Vagina (tissue), 2 donors: Measurements from ENCODE around the gene C10orf71. TPM values are rescaled to one million over a fixed set of nuclear protein-coding genes. Genes with fewer than 3 reads are reported as not detected.

Experiments used
- DNase-seq, 2 donors: peaks; one replicate each; pipeline ENCODE4 v3.0.0-alpha.2; 2017; ENCODE audit errors: extremely low spot score in 2 of 2
- H3K27ac ChIP-seq: fragments of 200-600 bp; sonication (generic); one replicate; pipeline ENCODE4 v1.5.1; 2019
- H3K27me3 ChIP-seq: fragments of 200-600 bp; sonication (generic); one replicate; pipeline ENCODE4 v1.5.1; 2019
- H3K36me3 ChIP-seq, 2 donors: fragments of 200-600 bp; sonication (generic); one replicate each; pipeline ENCODE4 v1.5.1; 2017 to 2019
- H3K4me1 ChIP-seq: fragments of 200-600 bp; sonication (generic); one replicate; pipeline ENCODE4 v1.5.1; 2019
- H3K4me3 ChIP-seq, 2 donors: fragments of 200-600 bp; sonication (generic); 1 replicate in 1 of 2; 2 replicates in 1 of 2; pipeline ENCODE4 v1.5.1; 2016 to 2019
- H3K9me3 ChIP-seq: fragments of 200-600 bp; sonication (generic); one replicate; pipeline ENCODE4 v1.5.1; 2019
- CTCF ChIP-seq, 3 experiments: fragments of 450-650 bp in 2 of 3; fragments of 200-600 bp in 1 of 3; sonication (generic) in 1 of 3; IDR thresholded peaks; one replicate each; pipeline ENCODE4 v1.5.1; 2017 to 2019; ENCODE audit warnings: antibody characterized with exemption in 3 of 3, mild to moderate bottlenecking in 2 of 3, moderate library complexity in 2 of 3
- POLR2A ChIP-seq, 2 donors: fragments of 450-650 bp; IDR thresholded peaks; one replicate each; pipeline ENCODE4 v1.6.1; 2017; ENCODE audit warnings: antibody characterized with exemption in 2 of 2, mild to moderate bottlenecking in 2 of 2, moderate library complexity in 2 of 2
- POLR2AphosphoS5 ChIP-seq, 2 donors: sonication (generic); formaldehyde crosslinking; IDR thresholded peaks; one replicate each; pipeline ENCODE4 v1.9.0; 2017; ENCODE audit warnings: antibody characterized with exemption in 2 of 2, mild to moderate bottlenecking in 2 of 2, low read depth in 1 of 2; ENCODE audit not compliant: insufficient read depth in 1 of 2
- intact Hi-C: fragments of 100-400 bp; cut with DNase I; formaldehyde crosslinking; loops from one replicate; pipeline ENCODE4 v1.15.1; 2023
- total RNA-seq: library from RNA; depleted of rRNA; stranded (reverse); fragments of >200 nt; gene quantifications from one replicate; pipeline ENCODE4 v1.2.3, GENCODE V29; 2016

The C10orf71 gene
- total RNA-seq, 1 donor from 2014 or later: not detected

DNA sequence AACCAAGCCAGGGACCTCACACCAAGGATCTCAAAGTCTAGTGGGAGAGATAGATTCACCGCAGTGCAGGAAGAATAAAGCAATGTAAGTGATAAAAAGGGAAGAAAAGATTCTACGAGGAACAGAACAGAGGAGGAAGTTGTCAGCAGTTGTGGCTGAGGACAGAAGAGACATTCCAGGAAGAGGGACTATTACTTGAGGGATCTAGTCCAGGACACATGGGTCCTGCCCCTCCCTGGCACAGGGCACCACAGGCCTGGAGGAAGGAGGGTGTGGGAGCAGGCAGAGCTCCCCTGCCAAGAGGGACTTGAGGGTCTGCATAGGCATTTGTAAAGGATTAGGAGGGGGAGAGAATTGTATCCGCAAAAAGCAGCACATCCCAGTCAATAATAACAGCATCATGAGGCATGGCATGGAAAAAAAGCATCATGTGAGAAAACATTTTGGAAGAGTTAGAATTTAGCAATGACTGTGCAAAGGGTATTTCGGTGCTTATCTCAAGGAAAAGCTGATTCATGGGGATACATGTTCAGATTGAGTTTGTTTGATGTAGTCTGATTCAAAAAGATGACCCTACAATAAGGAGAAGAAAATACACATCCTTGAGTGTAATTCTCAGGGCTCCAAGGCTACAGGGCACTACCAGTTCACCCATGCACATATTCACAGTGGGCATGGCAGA lies 12.7 kb downstream of the C10orf71 start:
- Histone ChIP-seq H3K4me3 (no peak overlapping the region), H3K27ac (no peak overlapping the region), H3K36me3 (no peaks in the 10 kb centered on the region), H3K9me3 (no peaks in the 10 kb centered on the region), H3K4me1 (no peaks in the 10 kb centered on the region), H3K27me3 (no peaks in the 10 kb centered on the region)
- intact Hi-C loops: no loop called here
- no peak for DNase-seq
- TF ChIP-seq POLR2A (IDR thresholded peaks at IDR 0.05): no peak
- no peak for TF ChIP-seq CTCF (IDR thresholded peaks at IDR 0.05)
- TF ChIP-seq POLR2AphosphoS5 (IDR thresholded peaks at IDR 0.05; ENCODE audit: insufficient read depth in 1 of 2, low read depth in 1 of 2): no peak

GRCh38 chr10:49312246-49312869 lies 13.4 kb downstream of the C10orf71 start:
- no peak for DNase-seq
- intact Hi-C loops: no loop called here
- Histone ChIP-seq H3K27me3 (no peaks in the 10 kb centered on the region), H3K4me1 (no peaks in the 10 kb centered on the region), H3K36me3 (no peaks in the 10 kb centered on the region), H3K4me3 (no peak overlapping the region), H3K9me3 (no peaks in the 10 kb centered on the region), H3K27ac (no peak overlapping the region)
- TF ChIP-seq CTCF (IDR thresholded peaks at IDR 0.05) (no peak), POLR2AphosphoS5 (IDR thresholded peaks at IDR 0.05; ENCODE audit: insufficient read depth in 1 of 2, low read depth in 1 of 2) (no peak), POLR2A (IDR thresholded peaks at IDR 0.05) (no peak)

DNA sequence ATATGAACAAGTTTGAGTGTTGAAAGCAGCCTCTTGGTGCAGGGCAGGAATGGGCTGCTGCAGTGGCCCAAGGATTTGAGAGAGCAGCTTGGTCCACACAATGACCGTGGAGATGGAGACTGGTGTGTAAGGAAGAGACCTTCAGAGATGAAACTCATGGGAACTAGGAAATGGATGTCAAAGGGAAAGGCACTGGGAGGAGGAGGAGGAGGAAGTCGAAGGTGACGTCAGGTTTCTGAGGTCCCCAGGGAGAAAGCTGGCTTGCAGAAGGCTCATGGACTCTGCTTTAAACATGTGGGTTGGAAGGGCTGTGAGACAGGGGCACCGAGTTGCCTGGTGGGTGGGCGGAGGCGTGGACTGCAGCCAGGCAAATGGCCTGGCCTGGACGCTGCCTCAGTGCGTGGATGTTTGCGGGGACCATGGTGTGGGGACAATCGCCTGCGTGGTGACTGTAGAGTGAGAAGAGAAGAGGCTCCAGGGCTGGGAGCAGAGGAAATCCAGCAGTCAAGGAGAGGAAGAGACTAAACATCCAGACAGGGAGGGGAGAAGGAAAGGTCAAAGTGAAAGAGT lies 14.6 kb downstream of the C10orf71 start:
- no peaks in the 10 kb centered on the region for H3K36me3 ChIP-seq
- intact Hi-C loops: no loop called here
- no peaks in the 10 kb centered on the region for H3K9me3 ChIP-seq
- no peak overlapping the region for H3K27ac ChIP-seq
- H3K4me1 ChIP-seq: no peaks in the 10 kb centered on the region
- no peak for DNase-seq
- TF ChIP-seq POLR2A (IDR thresholded peaks at IDR 0.05) (no peak), CTCF (IDR thresholded peaks at IDR 0.05) (no peak), POLR2AphosphoS5 (IDR thresholded peaks at IDR 0.05; ENCODE audit: insufficient read depth in 1 of 2, low read depth in 1 of 2) (no peak)
- no peak overlapping the region for H3K4me3 ChIP-seq
- no peaks in the 10 kb centered on the region for H3K27me3 ChIP-seq

GRCh38 chr10:49314806-49315205 lies 15.8 kb downstream of the C10orf71 start:
- DNase-seq: no peak
- intact Hi-C loops: no loop called here
- no peaks in the 10 kb centered on the region for H3K4me1 ChIP-seq
- no peak for TF ChIP-seq POLR2AphosphoS5 (IDR thresholded peaks at IDR 0.05; ENCODE audit: insufficient read depth in 1 of 2, low read depth in 1 of 2)
- no peak for TF ChIP-seq POLR2A (IDR thresholded peaks at IDR 0.05)
- no peaks in the 10 kb centered on the region for H3K36me3 ChIP-seq
- no peak overlapping the region for H3K27ac ChIP-seq
- no peaks in the 10 kb centered on the region for H3K9me3 ChIP-seq
- no peaks in the 10 kb centered on the region for H3K27me3 ChIP-seq
- H3K4me3 ChIP-seq: no peak overlapping the region

- Histone ChIP-seq H3K27me3 (no peaks in the 10 kb centered on the region), H3K9me3 (no peaks in the 10 kb centered on the region), H3K4me3 (no peak overlapping the region), H3K27ac (no peak overlapping the region), H3K4me1 (no peaks in the 10 kb centered on the region), H3K36me3 (no peaks in the 10 kb centered on the region)
- no peak for DNase-seq
- intact Hi-C loops: no loop called here
- no peak for TF ChIP-seq POLR2AphosphoS5 (IDR thresholded peaks at IDR 0.05; ENCODE audit: insufficient read depth in 1 of 2, low read depth in 1 of 2)
- TF ChIP-seq CTCF (IDR thresholded peaks at IDR 0.05): no peak
- TF ChIP-seq POLR2A (IDR thresholded peaks at IDR 0.05): no peak
Measured at GRCh38 chr10:49318028-49318427, 19.1 kb downstream of the C10orf71 start.
